ENCODE measurements around the gene CKAP2L.
"Not testable (repeated sequence)": the region's sequence is repeated elsewhere in the genome, so short reads cannot be mapped to it uniquely, and the experiment has no call there.

Gene CKAP2L

GRCh38 chr2:112706947-112707346 is 57.5 kb downstream of the CKAP2L start:
- DNase-seq: not testable (repeated sequence)

DNA sequence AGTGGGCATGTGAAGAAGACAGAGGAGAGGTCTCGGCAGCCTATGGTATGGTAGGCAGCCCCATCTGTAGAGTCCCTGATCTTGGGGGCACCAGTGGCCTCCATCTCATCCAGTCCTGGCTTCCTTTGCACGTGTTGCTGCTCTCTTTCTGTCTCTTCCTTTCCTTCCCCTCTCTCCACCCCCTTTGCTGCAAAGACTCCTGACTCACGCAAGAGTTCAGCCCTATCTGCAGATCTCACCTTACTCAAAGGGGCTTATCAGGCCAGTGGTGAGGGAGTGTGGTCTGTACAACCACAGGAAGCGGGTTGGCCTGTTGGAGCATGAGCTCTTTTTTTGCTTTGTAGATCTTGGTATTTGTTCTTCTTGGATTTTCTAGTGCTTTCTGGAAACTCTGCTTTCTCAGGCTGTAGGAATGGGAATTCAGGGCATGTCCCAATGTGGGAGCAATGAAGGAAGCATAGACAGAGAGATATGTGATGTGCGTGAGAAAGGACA is 58.2 kb downstream of the CKAP2L start:
- DNase-seq: no peak

- no peak for DNase-seq
Observed at GRCh38 chr2:112705575-112705974, 58.8 kb downstream of the CKAP2L start.

DNA sequence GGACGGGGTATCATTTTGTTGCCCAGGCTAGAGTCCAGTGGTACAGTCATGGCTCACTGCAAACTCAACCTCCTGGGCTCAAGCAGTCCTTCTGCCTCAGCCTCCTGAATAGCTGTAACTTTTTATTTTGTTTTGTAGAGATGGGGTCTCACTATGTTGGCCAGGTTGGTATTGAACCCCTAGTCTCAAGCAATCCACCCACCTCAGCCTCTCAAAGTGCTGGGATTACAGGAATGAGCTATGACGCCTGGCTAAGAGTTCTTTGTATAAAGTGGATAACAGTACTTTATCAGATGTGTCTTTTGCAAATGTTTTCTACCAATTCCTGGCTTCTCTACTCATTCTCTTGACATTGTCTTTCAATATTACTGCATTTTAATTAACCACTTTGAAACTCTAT is 60.7 kb downstream of the CKAP2L start:
- no peak for DNase-seq

GRCh38 chr2:112701052-112701451 is 63.4 kb downstream of the CKAP2L start:
- DNase-seq: no peak

GRCh38 chr2:112699984-112700667 is 64.3 kb downstream of the CKAP2L start:
- no peak for DNase-seq

- DNase-seq: no peak
Observed at GRCh38 chr2:112698834-112699515, 65.4 kb downstream of the CKAP2L start.

DNA sequence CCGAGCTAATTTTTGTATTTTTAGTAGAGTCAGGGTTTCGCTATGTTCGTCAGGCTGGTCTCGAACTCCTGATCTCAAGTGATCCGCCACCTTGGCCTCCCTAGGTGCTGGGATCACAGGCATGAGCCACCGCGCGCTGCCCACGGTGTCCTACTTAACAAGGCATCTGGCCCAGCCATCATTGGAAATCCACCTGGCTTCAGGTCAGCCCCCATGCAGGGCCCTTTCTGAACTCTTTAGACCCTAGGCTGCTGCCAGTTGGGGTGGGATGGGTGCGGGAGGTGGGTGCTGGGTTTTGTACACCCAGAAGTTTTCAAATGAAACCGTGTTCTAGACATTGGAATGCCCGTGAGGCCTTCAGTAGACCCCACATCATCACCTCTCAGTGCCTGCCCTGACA is 70.2 kb downstream of the CKAP2L start:
- DNase-seq: no peak

- DNase-seq: no peak
Observed at GRCh38 chr2:112693596-112693995, 70.8 kb downstream of the CKAP2L start.

DNA sequence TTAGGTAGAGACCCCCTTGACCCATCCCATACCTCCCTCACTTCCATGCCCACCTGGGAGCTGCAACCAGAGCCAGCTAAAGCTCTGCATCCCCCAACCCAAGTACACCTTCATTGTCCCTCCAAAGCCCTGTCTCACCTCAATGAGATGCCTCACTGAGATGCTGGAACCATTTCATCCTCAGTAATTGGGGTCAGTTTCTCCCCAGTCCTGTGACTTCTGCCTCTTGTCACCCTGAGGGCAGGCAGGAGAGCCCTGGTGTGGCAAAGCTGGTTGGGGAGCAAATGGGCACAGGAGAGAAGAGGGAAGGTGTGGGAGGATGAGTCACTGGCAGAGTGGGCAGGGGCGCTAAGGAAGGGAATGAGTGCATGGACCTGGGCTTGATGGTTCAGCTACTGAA is 71.5 kb downstream of the CKAP2L start:
- DNase-seq: no peak

GRCh38 chr2:112692495-112692911 is 71.9 kb downstream of the CKAP2L start:
- no peak for DNase-seq

DNA sequence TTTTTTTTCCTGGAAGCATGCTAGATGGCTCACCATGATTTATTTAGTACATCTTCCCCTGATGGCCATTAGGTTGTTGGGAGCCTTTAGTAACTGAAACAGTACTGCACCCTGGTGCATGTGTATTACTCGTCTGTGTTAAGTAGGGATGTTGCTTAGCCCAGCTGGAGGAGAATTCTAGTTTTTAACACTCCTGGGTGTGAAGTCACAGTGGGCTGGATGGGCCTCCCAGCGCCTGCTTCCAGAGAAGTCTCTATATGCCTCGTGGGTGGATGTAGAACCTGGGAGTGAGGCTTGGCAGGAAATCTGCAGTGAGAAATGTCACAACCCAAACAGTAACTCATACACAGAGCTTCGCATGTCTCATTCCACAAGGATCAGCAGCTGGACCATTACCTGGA is 72.5 kb downstream of the CKAP2L start:
- peak in 1 of 2 donors; percentile 17 for DNase-seq

DNA sequence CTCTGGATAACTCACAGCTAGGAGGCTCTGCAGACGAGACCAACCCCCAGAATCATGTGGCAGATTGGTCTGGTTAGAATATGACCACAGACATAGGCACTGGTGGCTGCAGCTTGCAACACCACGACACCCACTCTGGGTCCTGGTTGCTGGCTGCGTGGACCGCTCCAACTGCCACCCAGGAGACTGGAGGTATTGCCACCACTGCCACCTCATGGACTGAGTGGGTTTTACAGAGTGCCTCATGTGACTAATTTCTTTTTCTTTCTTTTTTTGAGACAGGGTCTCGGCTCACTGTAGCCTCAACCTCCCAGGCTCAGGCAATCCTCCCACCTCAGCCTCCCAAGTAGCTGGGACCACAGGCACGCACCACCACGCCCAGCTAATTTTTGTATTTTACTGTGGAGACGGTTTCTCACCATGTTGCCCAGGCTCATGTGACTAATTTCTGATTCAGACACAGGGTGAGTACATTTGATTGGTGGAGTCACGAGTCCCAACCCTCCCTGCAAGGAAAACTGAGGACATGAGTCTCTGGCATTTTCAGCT is 73.5 kb downstream of the CKAP2L start:
- peak; percentile 37 to 39 for DNase-seq

- DNase-seq: no peak
Observed at GRCh38 chr2:112688086-112688880, 76.1 kb downstream of the CKAP2L start.

GRCh38 chr2:112687522-112687921 is 76.9 kb downstream of the CKAP2L start:
- no peak for DNase-seq
